Stimulated activated naive CD4-positive, alpha-beta T cell (primary cell): ENCODE measurements around the gene FKBP4.
A peak's percentile ranks its signal among the peaks of the same experiment; 100 is the strongest.
"Not testable (repeated sequence)": the region's sequence is repeated elsewhere in the genome, so short reads cannot be mapped to it uniquely, and the experiment has no call there.

Source experiments
- DNase-seq, 6 experiments: peaks; one replicate each; lab custom pipeline; 2025; lab: John Stamatoyannopoulos, UW

Gene FKBP4

GRCh38 chr12:2794736-2795289 is at the start of gene FKBP4:
TSS of gene FKBP4 (plus strand) at chr12:2794970. CDS start at chr12:2795140, 170 bp downstream.
- DNase-seq, result peak; percentile 73 to 91 (median 82)

GRCh38 chr12:2745655-2746054 is 49.1 kb upstream of the FKBP4 start:
- DNase-seq, result no peak

GRCh38 chr12:2749580-2749979 is 45.2 kb upstream of the FKBP4 start:
- no peak for DNase-seq

GRCh38 chr12:2750185-2750584 is 44.6 kb upstream of the FKBP4 start:
- no peak for DNase-seq

GRCh38 chr12:2751230-2751629 is 43.5 kb upstream of the FKBP4 start:
- no peak for DNase-seq

GRCh38 chr12:2751686-2752085 is 43.1 kb upstream of the FKBP4 start:
- no peak for DNase-seq

GRCh38 chr12:2752676-2753371 is 41.9 kb upstream of the FKBP4 start:
- DNase-seq, result peak; percentile 49 to 86 (median 74)

GRCh38 chr12:2753536-2753935 is 41.2 kb upstream of the FKBP4 start:
- no peak for DNase-seq

- no peak for DNase-seq
These were observed 40.6 kb upstream of the FKBP4 start for GRCh38 chr12:2754208-2754607.

GRCh38 chr12:2756756-2757155 is 38.0 kb upstream of the FKBP4 start:
- no peak for DNase-seq

GRCh38 chr12:2759733-2760132 is 35.0 kb upstream of the FKBP4 start:
- no peak for DNase-seq

GRCh38 chr12:2764398-2764797 is 30.4 kb upstream of the FKBP4 start:
- DNase-seq, result no peak

GRCh38 chr12:2765052-2765451 is 29.7 kb upstream of the FKBP4 start:
- no peak for DNase-seq

- no peak for DNase-seq
These were observed 29.2 kb upstream of the FKBP4 start for GRCh38 chr12:2765608-2766007.

- DNase-seq, result peak in 1 of 6 experiments; percentile 7
These were observed 26.4 kb upstream of the FKBP4 start for GRCh38 chr12:2768224-2768961.

GRCh38 chr12:2769866-2770533 is 24.8 kb upstream of the FKBP4 start:
- DNase-seq, result no peak

- DNase-seq, result not testable (repeated sequence)
These were observed 24.2 kb upstream of the FKBP4 start for GRCh38 chr12:2770544-2770943.

- DNase-seq, result no peak
These were observed 22.4 kb upstream of the FKBP4 start for GRCh38 chr12:2772370-2772769.

GRCh38 chr12:2773199-2773875 is 21.4 kb upstream of the FKBP4 start:
- DNase-seq, result no peak

- no peak for DNase-seq
These were observed 19.3 kb upstream of the FKBP4 start for GRCh38 chr12:2775431-2775830.

GRCh38 chr12:2776129-2776806 is 18.5 kb upstream of the FKBP4 start:
- DNase-seq, result no peak
